Duodenal mucosa (tissue), 2 donors: ENCODE measurements around the gene CNTNAP2.

Source experiments
- H3K27ac ChIP-seq: one replicate; pipeline ENCODE4 v1.7.0; 2013; ENCODE audit warnings: low read depth, low read length
- H3K27me3 ChIP-seq, 2 donors: one replicate each; pipeline ENCODE4 v1.7.0; 2013; ENCODE audit warnings: low read length in 2 of 2, control low read depth in 1 of 2; ENCODE audit not compliant: insufficient read depth in 2 of 2, control insufficient read depth in 1 of 2
- H3K36me3 ChIP-seq, 2 donors: one replicate each; pipeline ENCODE4 v1.7.0; 2013; ENCODE audit warnings: low read length in 2 of 2, control low read depth in 1 of 2; ENCODE audit not compliant: insufficient read depth in 2 of 2, control insufficient read depth in 1 of 2
- H3K4me1 ChIP-seq, 2 donors: one replicate each; pipeline ENCODE4 v1.7.0; 2013; ENCODE audit warnings: low read length in 2 of 2, control low read depth in 1 of 2; ENCODE audit not compliant: insufficient read depth in 2 of 2, control insufficient read depth in 1 of 2
- H3K4me3 ChIP-seq, 2 donors: one replicate each; pipeline ENCODE4 v1.7.0; 2013; ENCODE audit warnings: low read length in 2 of 2, low read depth in 1 of 2
- H3K9ac ChIP-seq, 2 donors: one replicate each; pipeline ENCODE4 v1.7.0; 2013; ENCODE audit warnings: low read length in 2 of 2, low read depth in 1 of 2
- H3K9me3 ChIP-seq, 2 donors: one replicate each; pipeline ENCODE4 v1.7.0; 2013; ENCODE audit warnings: low read length in 2 of 2, control low read depth in 1 of 2; ENCODE audit not compliant: control insufficient read depth in 1 of 2

Gene CNTNAP2

DNA sequence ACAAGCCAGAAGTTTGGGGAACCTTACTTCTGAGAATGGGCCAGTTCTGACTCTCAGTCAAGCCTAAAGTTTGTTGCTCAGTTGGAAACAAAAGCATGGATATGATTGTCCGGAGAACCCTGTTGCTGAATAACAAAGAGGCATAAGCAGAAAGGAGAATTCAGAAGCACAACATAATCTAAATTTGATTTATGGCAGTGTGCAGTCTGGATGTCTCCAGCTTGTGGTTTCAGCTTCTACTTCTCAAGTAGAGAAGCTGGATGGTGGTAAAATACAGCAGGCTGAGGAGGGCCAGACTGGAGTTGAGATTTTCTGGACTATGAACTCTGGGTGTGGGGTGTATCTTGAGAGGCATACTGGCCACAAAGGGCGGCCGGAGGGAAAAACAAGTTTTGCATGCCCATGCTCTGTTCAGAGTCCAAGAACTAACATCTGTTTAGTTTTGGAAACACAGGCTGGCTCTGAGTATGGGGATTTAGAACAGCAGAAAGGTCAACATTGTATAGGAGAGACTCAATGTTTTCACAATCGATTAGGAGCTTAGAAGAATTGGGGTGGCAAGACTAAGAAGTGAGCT lies 592.9 kb downstream of the CNTNAP2 start:
- H3K9ac ChIP-seq = no peak overlapping the region
- H3K9me3 ChIP-seq = no peaks in the 10 kb centered on the region
- no peaks in the 10 kb centered on the region for H3K27me3 ChIP-seq
- no peaks in the 10 kb centered on the region for H3K36me3 ChIP-seq
- H3K27ac ChIP-seq = no peak overlapping the region
- no peak overlapping the region for H3K4me3 ChIP-seq
- H3K4me1 ChIP-seq = no peaks in the 10 kb centered on the region

DNA sequence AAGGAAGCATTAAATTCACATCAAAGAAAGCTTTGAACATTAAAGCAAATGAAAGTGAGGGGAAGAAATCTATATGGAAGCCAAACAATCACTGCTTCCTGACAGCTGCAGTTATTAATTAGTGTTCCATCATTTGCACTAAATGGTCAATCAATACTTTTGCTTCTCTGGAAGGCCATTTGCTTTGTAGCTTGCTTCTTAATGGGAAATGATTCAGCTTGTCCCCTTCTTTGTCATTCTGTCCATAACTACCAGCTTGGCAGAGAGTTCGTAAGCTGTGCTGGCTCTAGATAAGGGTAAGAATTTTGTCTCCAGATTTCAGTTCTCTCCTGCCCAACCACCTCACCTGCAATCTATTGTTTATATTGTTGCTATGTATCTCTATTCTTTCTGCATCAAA lies 596.6 kb downstream of the CNTNAP2 start:
- no peak overlapping the region for H3K4me3 ChIP-seq

DNA sequence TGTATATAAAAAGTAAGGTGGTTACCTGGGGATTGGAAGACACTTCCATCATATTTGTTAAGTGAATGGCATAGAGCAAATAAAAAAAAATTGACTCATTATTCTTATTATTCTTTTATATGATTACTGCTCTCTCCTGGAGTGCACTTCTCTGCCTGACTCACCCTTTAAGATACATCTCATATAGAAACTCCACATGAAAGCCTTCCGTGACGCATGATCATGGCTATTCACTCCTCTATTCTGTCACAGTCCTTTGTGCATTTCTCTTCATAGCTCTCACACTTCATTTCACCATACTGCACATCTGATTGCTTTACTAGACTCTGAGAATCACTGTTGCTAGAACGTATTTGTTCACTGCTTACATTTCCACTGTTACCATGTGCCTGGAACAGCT lies 597.3 kb downstream of the CNTNAP2 start:
- no peaks in the 10 kb centered on the region for H3K9me3 ChIP-seq
- H3K27me3 ChIP-seq = no peaks in the 10 kb centered on the region
- no peak overlapping the region for H3K27ac ChIP-seq
- no peaks in the 10 kb centered on the region for H3K36me3 ChIP-seq
- H3K4me1 ChIP-seq = no peaks in the 10 kb centered on the region
- no peak overlapping the region for H3K9ac ChIP-seq
- H3K4me3 ChIP-seq = no peak overlapping the region

More for the DNA sequence above, 596.6 kb downstream of the CNTNAP2 start:
- Histone ChIP-seq H3K27me3 (no peaks in the 10 kb centered on the region), H3K27ac (no peak overlapping the region), H3K36me3 (no peaks in the 10 kb centered on the region), H3K4me1 (no peaks in the 10 kb centered on the region), H3K9me3 (no peaks in the 10 kb centered on the region), H3K9ac (no peak overlapping the region)

DNA sequence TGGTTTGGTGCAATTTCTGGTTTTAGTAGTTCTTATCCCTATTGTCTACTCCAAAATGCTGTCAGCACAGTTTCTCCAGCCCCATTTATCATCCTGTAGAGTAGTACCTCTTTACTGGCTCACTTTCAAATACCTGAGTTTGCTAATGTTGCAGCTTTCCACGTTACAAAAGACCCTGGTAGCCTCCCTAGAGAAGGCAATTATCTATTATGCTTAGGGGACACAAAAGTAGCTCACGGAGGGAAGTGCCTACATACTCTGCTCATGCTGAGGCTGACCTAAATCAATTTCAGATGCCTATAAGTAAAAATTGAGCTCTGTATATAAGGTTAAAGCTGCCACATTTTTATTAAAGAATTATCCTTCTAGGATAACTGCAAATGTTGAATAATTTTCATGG lies 603.6 kb downstream of the CNTNAP2 start:
- H3K4me1 ChIP-seq = no peaks in the 10 kb centered on the region
- no peak overlapping the region for H3K27ac ChIP-seq
- no peak overlapping the region for H3K9ac ChIP-seq
- H3K9me3 ChIP-seq = no peaks in the 10 kb centered on the region
- H3K27me3 ChIP-seq = no peaks in the 10 kb centered on the region
- no peak overlapping the region for H3K4me3 ChIP-seq
- H3K36me3 ChIP-seq = no peaks in the 10 kb centered on the region

DNA sequence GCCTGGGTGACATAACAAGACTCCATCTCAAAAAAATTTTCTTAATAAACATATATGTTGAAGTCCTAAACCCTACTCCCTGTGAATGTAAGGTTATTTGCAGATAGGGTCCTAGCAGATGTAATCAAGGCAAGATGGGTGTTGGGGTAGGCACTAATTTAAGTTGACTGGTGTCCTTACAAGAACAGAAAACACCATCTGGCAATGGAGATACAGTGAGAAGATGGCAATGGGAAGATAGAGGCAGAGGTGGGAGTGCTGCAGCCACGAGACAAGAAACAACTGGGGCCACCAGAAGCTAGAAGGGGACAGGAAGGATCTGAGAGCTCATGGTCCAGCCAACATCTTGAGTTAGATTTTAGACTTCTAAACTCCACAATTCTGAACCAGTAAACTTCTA lies 606.4 kb downstream of the CNTNAP2 start:
- Histone ChIP-seq H3K9me3 (no peaks in the 10 kb centered on the region), H3K27me3 (no peaks in the 10 kb centered on the region), H3K36me3 (no peaks in the 10 kb centered on the region), H3K27ac (no peak overlapping the region), H3K9ac (no peak overlapping the region), H3K4me3 (no peak overlapping the region), H3K4me1 (no peaks in the 10 kb centered on the region)

DNA sequence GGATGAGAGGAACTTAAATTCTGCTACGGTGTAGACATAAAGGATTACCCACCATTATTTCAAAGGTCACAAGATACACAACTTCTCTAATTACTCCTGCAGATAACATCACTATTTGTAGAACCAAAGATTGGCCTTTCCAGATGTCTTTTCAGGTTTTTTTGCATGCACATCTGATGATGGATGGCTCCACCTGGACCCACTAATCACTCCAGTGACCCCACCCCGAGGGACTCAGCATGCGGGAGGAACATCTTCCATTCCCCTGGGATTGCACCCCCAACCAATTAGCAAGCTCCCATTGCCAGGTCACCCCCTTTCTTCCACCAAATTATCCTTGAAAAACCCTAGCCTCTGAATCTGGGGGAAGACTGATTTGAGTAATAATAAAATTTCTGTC lies 608.9 kb downstream of the CNTNAP2 start:
- Histone ChIP-seq H3K36me3 (no peaks in the 10 kb centered on the region), H3K27me3 (no peaks in the 10 kb centered on the region), H3K9me3 (no peaks in the 10 kb centered on the region), H3K27ac (no peak overlapping the region), H3K9ac (no peak overlapping the region), H3K4me3 (no peak overlapping the region), H3K4me1 (no peaks in the 10 kb centered on the region)

DNA sequence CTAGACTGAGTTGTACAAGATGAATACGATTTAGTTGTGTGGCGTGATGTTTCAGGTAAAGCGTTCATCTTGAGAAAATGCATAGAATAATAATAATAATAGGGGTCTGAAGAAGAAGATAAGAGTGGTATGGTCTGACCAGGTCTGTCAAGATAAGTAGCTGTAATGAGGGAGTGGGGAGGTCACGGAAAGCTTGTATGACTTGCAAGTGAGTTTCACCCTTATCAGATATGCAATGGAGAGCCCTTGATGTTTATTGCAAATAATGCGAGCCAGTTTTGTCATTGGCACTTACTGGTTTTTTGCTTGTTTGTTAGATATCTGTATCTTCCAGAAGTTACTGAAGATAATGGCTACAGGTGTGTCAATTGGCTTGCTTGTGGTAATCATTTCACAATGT lies 611.5 kb downstream of the CNTNAP2 start:
- no peak overlapping the region for H3K9ac ChIP-seq
- no peak overlapping the region for H3K27ac ChIP-seq
- no peak overlapping the region for H3K4me3 ChIP-seq
- no peaks in the 10 kb centered on the region for H3K9me3 ChIP-seq
- H3K4me1 ChIP-seq = no peaks in the 10 kb centered on the region
- H3K36me3 ChIP-seq = no peaks in the 10 kb centered on the region
- H3K27me3 ChIP-seq = no peaks in the 10 kb centered on the region

DNA sequence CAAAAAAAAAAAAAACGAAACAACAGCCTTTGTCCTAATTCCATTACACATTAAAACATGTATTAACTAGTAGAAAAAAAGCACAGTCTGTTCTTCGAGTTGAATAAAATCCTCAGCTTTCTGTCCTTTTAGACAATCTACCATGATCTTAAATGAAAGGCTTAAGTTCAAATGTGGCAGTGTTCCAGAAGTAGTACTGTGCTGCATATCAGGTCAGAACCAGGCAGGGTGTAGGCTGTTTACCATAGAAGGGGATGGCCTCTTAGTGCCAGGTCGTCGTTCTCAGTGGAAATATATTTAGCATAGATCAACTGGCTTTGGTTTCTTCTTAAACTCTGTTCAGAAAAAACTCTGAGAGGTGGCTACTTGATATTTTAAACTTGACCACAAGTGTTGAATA lies 612.0 kb downstream of the CNTNAP2 start:
- H3K9me3 ChIP-seq = no peaks in the 10 kb centered on the region
- H3K9ac ChIP-seq = no peak overlapping the region
- H3K4me1 ChIP-seq = no peaks in the 10 kb centered on the region
- H3K27me3 ChIP-seq = no peaks in the 10 kb centered on the region
- no peaks in the 10 kb centered on the region for H3K36me3 ChIP-seq
- no peak overlapping the region for H3K27ac ChIP-seq
- H3K4me3 ChIP-seq = no peak overlapping the region

DNA sequence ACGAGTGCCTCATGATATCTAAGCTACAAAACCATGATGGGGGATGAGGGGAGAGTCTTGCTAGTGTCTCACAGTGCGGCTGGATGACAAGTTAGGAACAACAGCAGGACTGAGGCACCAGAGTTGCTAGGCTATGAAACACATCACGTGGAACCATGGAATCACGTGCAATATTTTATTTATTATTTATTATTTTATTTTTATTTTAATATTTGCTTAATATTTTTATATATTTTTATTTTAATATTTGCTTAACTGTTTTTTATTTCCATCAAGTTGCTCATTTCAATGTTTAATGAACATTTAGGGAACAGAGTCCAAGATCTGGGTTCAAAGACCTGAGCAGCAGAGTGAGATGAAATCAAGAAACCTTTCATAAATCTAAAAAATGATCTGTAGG lies 614.6 kb downstream of the CNTNAP2 start:
- Histone ChIP-seq H3K9ac (no peak overlapping the region), H3K36me3 (no peaks in the 10 kb centered on the region), H3K4me3 (no peak overlapping the region), H3K4me1 (no peaks in the 10 kb centered on the region), H3K27me3 (no peaks in the 10 kb centered on the region), H3K27ac (no peak overlapping the region), H3K9me3 (no peaks in the 10 kb centered on the region)

DNA sequence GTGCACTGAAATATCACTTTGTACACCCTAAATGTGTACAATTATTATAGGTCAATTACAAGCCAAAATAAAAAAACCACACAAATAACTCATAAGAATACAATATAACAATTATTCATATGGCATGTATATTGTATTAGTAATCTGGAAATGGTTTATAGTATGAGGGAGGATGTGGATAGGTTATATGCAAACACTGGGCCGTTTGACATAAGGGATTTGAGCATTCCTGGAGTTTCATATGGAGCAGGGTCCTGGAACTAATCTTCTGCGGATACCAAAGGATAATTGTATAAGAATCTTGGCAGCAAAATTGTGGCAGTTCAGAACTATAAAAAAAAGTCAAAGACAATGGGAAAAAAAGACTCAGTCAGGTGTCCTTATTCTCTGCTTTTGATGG lies 619.4 kb downstream of the CNTNAP2 start:
- Histone ChIP-seq H3K27ac (no peak overlapping the region), H3K36me3 (no peaks in the 10 kb centered on the region), H3K4me3 (no peak overlapping the region), H3K9ac (no peak overlapping the region), H3K9me3 (peaks cover 3 to 5% of the 10 kb centered on the region in 2 donors), H3K4me1 (no peaks in the 10 kb centered on the region), H3K27me3 (no peaks in the 10 kb centered on the region)
